Stimulated activated CD8-positive, alpha-beta memory T cell treated with anti-CD3 and anti-CD28 coated beads, Interleukin-12 subunit alpha, Interleukin-12 subunit beta, amount 100 ng/mL, for 24 hours (primary cell): ENCODE data around the gene MVD.

Experiments used
- DNase-seq: peaks from one replicate; pipeline ENCODE4 v3.0.0-alpha.2; 2020; ENCODE audit errors: extremely low read depth

Gene MVD

GRCh38 chr16:88655733-88656281 lies 7.1 kb downstream of the MVD start:
- no peak for DNase-seq

GRCh38 chr16:88655053-88655732 lies 7.7 kb downstream of the MVD start:
- no peak for DNase-seq

- DNase-seq = no peak
Measured at GRCh38 chr16:88654363-88655052, 8.4 kb downstream of the MVD start.

GRCh38 chr16:88653596-88654362 lies 9.1 kb downstream of the MVD start:
- no peak for DNase-seq

GRCh38 chr16:88653101-88653500 lies 9.8 kb downstream of the MVD start:
- no peak for DNase-seq

GRCh38 chr16:88652762-88653063 lies 10.2 kb downstream of the MVD start:
- DNase-seq = no peak

- no peak for DNase-seq
Measured at GRCh38 chr16:88651989-88652761, 10.7 kb downstream of the MVD start.

- DNase-seq = peak; percentile 66
Measured at GRCh38 chr16:88651276-88651988, 11.5 kb downstream of the MVD start.

DNA sequence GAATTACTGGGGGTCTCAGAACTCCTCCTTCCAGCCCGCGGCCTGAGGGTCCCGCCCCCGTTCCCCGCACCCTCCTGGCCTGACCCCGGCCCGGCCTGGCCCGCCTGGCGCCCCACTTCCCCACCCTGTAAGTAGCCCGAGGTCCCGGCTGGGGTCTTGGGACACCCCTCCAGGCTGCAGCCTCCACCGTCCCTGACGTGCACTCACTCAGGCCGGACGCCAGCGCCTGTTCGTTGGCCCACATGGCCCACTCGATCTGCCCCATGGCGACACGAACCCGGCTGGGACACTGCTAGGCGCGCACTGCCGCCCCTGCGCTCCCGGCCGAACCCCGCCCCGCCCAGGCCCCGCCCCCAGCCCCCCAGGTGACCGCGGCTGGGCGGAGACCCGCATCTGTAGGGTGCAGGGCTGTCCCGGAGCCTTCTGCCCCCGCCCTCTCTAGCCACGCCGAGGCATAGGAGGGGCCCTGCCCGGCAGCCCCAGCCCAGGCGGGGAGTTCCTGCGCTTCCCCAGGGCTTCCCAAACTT lies 12.1 kb downstream of the MVD start, which contains the start of gene CYBA:
TSS of gene CYBA (minus strand) at position 305 of the 527 bp plus-strand sequence. CDS start at position 265, 40 bp downstream.
- DNase-seq = peak; percentile 57

- DNase-seq = no peak
Measured at GRCh38 chr16:88649924-88650748, 12.8 kb downstream of the MVD start.

DNA sequence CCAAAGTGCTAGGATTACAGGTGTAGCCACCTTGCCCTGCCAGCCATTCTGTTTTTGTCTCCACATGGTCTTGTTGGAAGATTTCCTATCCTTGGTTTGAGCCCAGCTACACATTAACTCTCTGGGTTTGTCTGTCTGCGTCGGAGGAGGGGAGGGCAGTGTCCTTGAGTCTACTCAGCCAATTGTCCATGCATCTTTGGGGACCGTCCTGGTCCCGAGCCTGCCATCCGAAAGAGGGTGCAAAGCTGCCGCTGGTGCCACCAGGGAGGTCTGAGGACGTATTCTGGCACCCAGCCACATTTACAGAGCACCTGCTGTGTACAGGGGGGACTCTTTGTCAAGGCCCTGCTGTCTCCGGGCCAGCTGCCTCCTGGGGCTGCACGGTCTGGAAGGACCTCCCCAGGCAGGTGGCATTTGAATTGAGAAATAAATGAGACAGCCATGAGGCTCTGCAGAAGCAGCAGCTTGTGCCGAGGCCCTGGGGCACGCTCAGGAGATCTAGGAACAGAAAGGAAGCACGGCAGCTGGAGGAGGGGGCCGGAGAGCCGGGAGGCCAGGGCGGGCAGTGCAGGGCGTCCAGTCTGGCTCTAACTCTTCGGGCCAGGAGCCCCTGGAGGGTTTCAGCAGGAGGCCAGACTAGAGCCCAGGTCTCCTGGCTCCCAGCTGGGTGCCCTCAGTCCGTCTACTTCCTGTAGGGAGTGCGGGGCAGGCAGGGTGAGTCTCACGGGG lies 13.5 kb downstream of the MVD start:
- no peak for DNase-seq

DNA sequence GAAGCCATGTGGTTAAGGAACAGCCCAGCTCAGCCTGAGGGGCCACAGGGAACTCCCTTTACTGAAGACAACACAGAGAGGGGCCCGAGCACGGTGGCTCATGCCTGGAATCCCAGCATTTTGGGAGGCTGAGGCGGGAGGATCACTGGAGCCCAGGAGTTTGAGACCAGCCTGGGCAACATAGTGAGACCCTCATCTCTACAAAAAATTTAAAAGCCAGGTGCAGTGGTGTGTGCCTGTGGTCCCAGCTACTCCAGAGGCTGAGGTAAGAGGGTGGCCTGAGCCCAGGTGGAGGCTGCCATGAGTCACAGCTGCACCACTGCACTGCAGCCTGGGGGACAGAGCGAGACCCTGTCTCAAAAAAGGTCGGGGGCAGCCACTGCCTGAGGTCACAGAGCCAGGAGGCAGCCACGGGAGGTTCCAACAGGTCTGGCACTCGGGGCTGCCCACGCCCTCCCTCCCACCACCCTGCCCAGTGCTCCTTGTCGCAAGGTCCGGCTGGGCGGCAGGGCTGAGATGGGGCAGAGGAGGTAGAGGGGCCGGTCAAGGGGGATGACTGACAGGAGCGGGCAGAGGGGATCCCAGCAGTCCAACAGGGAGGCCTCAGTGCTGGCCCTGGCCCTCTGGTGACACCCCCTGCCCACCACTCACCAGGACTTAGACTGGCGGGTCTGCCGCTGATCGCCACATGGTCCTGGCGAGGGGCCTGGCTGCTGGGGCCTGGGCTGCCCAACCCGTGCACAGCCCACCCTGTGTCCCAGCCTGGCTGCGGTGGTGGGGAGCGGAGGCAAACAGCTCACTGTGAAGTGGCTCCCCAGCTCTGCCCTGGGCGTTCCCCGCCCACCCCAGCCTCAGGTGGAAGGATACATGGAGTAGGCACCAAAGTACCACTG lies 15.5 kb downstream of the MVD start:
- DNase-seq = no peak

DNA sequence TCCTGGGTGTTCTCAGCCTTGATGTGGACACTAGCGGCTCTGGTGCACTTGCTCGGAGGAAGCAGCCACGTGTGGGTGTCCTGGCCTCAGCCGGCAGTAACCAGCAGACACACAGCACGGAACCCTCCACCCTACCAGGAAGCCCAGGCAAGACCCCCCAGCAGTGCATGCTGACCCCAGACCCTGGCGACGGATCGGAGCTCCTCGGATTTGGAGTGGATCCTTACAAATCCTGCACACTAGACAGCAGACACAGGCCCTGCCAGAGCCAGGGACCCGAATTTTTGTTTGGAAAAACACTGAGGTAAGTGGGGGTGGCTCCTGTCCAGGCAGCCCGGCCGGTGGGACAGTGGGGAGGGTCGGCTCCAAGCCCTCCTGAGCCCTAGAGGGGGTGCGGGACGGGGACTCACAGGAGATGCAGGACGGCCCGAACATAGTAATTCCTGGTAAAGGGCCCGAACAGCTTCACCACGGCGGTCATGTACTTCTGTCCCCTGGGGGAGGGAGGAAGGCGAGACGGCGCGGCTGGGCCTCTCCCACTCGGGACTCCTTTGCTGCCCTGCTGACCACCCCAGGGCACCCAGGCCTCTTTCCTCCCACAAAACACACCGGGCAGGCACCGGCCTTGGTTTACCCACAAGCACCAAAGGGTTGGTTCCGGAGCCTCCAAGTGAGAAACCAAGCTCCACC lies 16.4 kb downstream of the MVD start:
- DNase-seq = no peak

DNA sequence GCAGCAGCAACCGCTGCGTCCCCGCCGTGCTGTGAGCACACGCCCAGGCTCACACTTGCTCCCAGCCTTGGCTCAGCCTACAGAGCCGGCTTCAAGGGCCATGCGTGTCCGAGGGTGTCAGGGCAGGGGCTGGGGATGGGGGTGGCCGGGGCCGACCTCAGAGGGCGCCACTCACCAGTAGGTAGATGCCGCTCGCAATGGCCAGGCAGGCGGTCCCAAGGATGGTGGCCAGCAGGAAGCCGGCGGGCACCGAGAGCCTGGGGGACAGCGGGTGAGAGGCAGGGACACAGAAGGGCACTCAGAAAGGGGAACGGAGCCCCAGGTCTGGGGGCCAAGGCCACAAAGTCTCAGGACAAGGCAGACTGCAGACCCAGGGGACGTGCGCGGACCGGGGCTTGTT lies 16.9 kb downstream of the MVD start:
- no peak for DNase-seq

DNA sequence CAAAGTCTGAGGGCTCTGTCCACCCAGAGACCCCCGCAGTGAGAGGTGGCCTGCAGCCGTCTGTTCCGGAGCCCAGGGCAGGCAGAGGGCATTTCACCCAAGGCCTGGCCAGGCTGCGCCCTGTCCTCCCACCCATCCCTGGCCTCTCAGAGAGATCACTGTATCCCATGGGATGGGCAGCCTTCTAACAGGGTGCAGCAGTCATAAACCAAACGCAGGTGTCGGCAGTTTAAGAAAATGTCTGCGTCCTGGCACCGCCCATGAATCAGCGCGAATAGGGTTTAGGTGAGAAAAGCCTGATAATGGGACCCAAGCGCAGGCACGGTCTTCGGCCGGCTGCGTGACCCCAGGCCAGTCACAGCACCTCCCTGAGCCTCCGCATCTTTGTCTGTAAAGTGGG lies 17.4 kb downstream of the MVD start:
- DNase-seq = no peak

GRCh38 chr16:88643644-88643932 lies 19.3 kb downstream of the MVD start:
- DNase-seq = no peak

- no peak for DNase-seq
Measured at GRCh38 chr16:88642881-88643643, 19.8 kb downstream of the MVD start.
